Measurements from ENCODE around the gene ZNF738. TPM values are rescaled to one million over a fixed set of nuclear protein-coding genes. Genes with fewer than 3 reads are reported as not detected.
A peak's percentile ranks its signal among the peaks of the same experiment; 100 is the strongest.

Gene ZNF738
- total RNA-seq, 2 experiments from 2014 or later: 17.7 to 18.9 TPM

DNA sequence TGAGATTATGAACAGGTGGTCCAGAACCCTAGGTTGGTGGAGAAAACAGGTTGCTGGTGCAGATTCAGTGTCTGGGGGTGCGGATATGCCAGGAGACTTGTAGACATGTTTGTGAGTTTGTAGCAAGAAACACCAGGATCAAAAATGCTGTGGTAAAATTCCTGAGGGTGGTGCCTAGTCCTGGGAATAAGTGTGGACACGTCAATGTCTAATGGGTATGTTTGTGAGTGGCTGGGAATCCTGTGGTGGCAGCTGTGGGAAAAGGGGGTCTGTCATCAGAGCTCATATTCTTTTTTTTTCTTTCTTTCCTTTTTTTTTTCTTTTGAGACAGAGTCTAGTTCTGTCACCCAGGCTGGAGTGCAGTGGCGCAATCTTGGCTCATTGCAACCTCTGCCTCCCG, 36.8 kb upstream of the ZNF738 start:
- POLR2A ChIA-PET: interaction anchor here (1.2 kb wide), 1 partner anchor 74 kb away, joined by 3 read pairs; no protein-coding TSS in a partner anchor
- intact Hi-C loops (cut with micrococcal nuclease): no loop called here
- Mint-ChIP-seq H3K36me3 (ENCODE audit: low read depth) (peaks cover 61% of the 10 kb centered on the region), H3K27ac (peak overlapping the region; percentile 16), H3K9me3 (peaks cover 11% of the 10 kb centered on the region), H3K27me3 (no peaks in the 10 kb centered on the region), H3K4me1 (ENCODE audit: low read depth) (peaks cover 70% of the 10 kb centered on the region), H3K4me3 (no peak overlapping the region)
- no peak for DNase-seq
- CTCF ChIA-PET: no interaction called here
- TF ChIP-seq, protein P1, sequence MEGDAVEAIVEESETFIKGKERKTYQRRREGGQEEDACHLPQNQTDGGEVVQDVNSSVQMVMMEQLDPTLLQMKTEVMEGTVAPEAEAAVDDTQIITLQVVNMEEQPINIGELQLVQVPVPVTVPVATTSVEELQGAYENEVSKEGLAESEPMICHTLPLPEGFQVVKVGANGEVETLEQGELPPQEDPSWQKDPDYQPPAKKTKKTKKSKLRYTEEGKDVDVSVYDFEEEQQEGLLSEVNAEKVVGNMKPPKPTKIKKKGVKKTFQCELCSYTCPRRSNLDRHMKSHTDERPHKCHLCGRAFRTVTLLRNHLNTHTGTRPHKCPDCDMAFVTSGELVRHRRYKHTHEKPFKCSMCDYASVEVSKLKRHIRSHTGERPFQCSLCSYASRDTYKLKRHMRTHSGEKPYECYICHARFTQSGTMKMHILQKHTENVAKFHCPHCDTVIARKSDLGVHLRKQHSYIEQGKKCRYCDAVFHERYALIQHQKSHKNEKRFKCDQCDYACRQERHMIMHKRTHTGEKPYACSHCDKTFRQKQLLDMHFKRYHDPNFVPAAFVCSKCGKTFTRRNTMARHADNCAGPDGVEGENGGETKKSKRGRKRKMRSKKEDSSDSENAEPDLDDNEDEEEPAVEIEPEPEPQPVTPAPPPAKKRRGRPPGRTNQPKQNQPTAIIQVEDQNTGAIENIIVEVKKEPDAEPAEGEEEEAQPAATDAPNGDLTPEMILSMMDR (IDR thresholded peaks at IDR 0.05): no peak
- ATAC-seq: no peak

DNA sequence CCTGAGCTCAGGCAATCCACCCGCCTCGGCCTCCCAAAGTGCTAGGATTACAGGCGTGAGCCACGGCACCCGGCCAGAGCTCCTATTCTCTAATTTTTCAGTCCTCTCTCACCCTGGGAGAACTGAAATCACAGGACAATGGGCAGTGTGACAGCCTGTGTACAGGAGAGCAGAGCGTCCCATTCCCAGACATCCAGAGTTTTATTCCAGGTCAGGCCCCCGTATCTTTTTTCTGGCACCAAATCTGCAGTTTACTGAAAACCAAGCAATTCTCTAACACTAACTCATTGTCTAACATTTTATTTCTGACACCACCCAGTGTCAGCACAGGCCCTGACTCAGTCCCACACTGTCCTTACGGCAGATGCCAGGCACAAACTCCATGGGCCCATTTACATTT, 36.3 kb upstream of the ZNF738 start:
- Mint-ChIP-seq H3K36me3 (ENCODE audit: low read depth) (peaks cover 61% of the 10 kb centered on the region), H3K4me1 (ENCODE audit: low read depth) (peaks cover 69% of the 10 kb centered on the region), H3K27ac (no peak overlapping the region), H3K9me3 (peaks cover 11% of the 10 kb centered on the region), H3K4me3 (no peak overlapping the region), H3K27me3 (no peaks in the 10 kb centered on the region)
- ATAC-seq (no peak), DNase-seq (no peak)
- POLR2A ChIA-PET: interaction anchor here (0.7 to 1.2 kb wide), 2 partner anchors 74 to 880 kb away, joined by 3 read pairs; no protein-coding TSS in a partner anchor
- CTCF ChIA-PET: interaction anchor here (0.6 kb wide), 1 partner anchor 10 kb away, joined by 3 read pairs; no protein-coding TSS in a partner anchor
- intact Hi-C loops (cut with micrococcal nuclease): no loop called here
- TF ChIP-seq, protein P1 (IDR thresholded peaks at IDR 0.05): no peak

DNA sequence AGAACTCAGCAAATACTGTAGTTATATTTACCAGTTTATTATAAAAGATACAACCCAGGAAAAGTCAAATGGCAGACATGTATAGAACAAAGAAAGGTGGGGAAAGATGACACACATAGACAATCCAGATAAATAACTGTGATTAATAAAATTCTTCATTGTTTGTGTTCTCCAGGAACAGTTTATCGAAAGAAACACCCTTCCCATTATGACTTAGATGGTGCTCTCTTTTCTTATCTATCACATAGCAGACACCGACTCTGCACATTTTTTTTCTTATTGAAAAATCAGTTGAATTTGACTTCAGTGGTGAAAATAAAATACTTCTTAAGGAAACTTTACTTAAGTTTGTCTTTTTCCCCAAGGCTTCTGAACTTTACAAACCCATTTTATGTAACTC, 35.8 kb upstream of the ZNF738 start:
- H3K9me3 Mint-ChIP-seq: peaks cover 11% of the 10 kb centered on the region
- POLR2A ChIA-PET: interaction anchor here (0.7 kb wide), 1 partner anchor 880 kb away, joined by 3 read pairs; no protein-coding TSS in a partner anchor
- no peaks in the 10 kb centered on the region for H3K27me3 Mint-ChIP-seq
- no peak for DNase-seq
- no peak overlapping the region for H3K4me3 Mint-ChIP-seq
- TF ChIP-seq, protein P1 (IDR thresholded peaks at IDR 0.05): no peak
- intact Hi-C loops (cut with micrococcal nuclease): no loop called here
- CTCF ChIA-PET: interaction anchor here (0.6 kb wide), 1 partner anchor 10 kb away, joined by 3 read pairs; no protein-coding TSS in a partner anchor
- no peak overlapping the region for H3K27ac Mint-ChIP-seq
- peaks cover 61% of the 10 kb centered on the region for H3K36me3 Mint-ChIP-seq (ENCODE audit: low read depth)
- no peak for ATAC-seq
- peaks cover 70% of the 10 kb centered on the region for H3K4me1 Mint-ChIP-seq (ENCODE audit: low read depth)

DNA sequence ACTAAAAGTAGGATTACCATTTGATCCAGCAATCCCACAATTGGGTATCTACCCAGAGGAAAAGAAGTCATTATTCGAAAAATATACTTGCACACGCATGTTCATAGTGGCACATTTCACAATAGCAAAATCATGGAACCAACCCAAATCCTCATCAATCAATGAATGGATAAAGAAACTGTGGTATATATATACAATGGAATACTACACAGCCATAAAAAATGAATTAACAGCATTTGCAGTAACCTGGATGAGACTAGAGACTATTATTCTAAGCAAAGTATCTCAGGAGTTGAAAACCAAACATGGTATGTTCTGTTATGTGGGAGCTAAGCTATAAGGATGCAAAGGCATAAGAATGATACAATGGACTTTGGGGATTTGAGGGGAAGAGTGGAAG, 32.6 kb upstream of the ZNF738 start:
- POLR2A ChIA-PET: no interaction called here

DNA sequence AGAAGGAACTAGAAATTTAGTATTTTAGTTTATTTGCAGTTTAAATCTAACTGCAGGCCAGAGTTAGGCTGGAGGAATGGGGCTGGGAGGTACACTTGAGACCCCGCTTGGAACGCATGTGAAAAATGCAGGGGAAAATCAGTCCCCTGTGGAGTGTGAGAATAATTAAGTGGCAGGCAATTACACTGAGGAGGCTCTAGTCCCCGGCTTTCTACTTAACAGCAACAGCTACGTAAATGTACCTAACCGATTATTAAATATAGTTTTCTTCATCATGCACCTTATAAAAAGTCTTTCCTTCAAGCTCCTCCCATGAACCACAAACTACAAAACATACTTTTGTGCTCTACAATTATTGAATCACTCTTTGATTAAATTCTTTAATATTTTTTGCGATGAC, 30.4 kb upstream of the ZNF738 start:
- no peak for ATAC-seq
- peaks cover 37% of the 10 kb centered on the region for H3K4me1 Mint-ChIP-seq (ENCODE audit: low read depth)

More for the DNA sequence above, 32.6 kb upstream of the ZNF738 start:
- CTCF ChIA-PET: no interaction called here
- no peaks in the 10 kb centered on the region for H3K27me3 Mint-ChIP-seq
- H3K4me1 Mint-ChIP-seq (ENCODE audit: low read depth): peaks cover 57% of the 10 kb centered on the region
- TF ChIP-seq, protein P1 (IDR thresholded peaks at IDR 0.05): no peak
- H3K36me3 Mint-ChIP-seq (ENCODE audit: low read depth): peaks cover 51% of the 10 kb centered on the region
- DNase-seq (no peak), ATAC-seq (no peak)
- H3K27ac Mint-ChIP-seq: no peak overlapping the region
- no peak overlapping the region for H3K4me3 Mint-ChIP-seq
- peaks cover 11% of the 10 kb centered on the region for H3K9me3 Mint-ChIP-seq
- intact Hi-C loops (cut with micrococcal nuclease): no loop called here

More for the DNA sequence above, 30.4 kb upstream of the ZNF738 start:
- TF ChIP-seq, protein P1 (IDR thresholded peaks at IDR 0.05): no peak
- DNase-seq: peak; percentile 7
- H3K27ac Mint-ChIP-seq: peak overlapping the region; percentile 99
- H3K36me3 Mint-ChIP-seq (ENCODE audit: low read depth): peaks cover 36% of the 10 kb centered on the region
- peak overlapping the region; percentile 95 for H3K4me3 Mint-ChIP-seq
- H3K27me3 Mint-ChIP-seq: no peaks in the 10 kb centered on the region
- CTCF ChIA-PET: interaction anchor here (0.6 to 1.8 kb wide), 5 partner anchors 11 to 329 kb away, joined by 3 to 4 read pairs (median 4); no protein-coding TSS in a partner anchor
- intact Hi-C loops (cut with micrococcal nuclease): no loop called here
- H3K9me3 Mint-ChIP-seq: peaks cover 11% of the 10 kb centered on the region
- POLR2A ChIA-PET: interaction anchor here (0.7 to 2.2 kb wide), 9 partner anchors 10 to 349 kb away, joined by 3 to 15 read pairs (median 4); partner anchors contain the start of genes ZNF429 and ZNF738

All from activated CD8-positive, alpha-beta T cell treated with anti-CD3 and anti-CD28 coated beads for 36 hours (primary cell).